Measurements from ENCODE around the gene SLC37A1. TPM values are rescaled to one million over a fixed set of nuclear protein-coding genes. Genes with fewer than 3 reads are reported as not detected.

The SLC37A1 gene
- total and polyA plus RNA-seq, 2 donors from 2014 or later = 3.4 to 21.8 TPM

- no peak for TF ChIP-seq CTCF (IDR thresholded peaks at IDR 0.05; ENCODE audit: borderline replicate concordance, extremely low read depth, insufficient read depth)
- FAIRE-seq = no peak
- intact Hi-C loops (cut with DNase I) = loop anchor here (10.0 kb wide), 1 partner anchor 217 kb away; no protein-coding TSS in a partner anchor
Observed at GRCh38 chr21:42598159-42598735, 84.6 kb downstream of the SLC37A1 start.

GRCh38 chr21:42599486-42599885 lies 85.8 kb downstream of the SLC37A1 start:
- Histone ChIP-seq H3K27me3 (ENCODE audit: control insufficient read depth, insufficient read depth, low read length) (no peaks in the 10 kb centered on the region), H3K9ac (ENCODE audit: low read length in 3 of 3) (no peak overlapping the region), H3K27ac (ENCODE audit: low read depth in 2 of 2, low read length in 2 of 2) (no peak overlapping the region), H3K36me3 (ENCODE audit: control insufficient read depth in 2 of 3, insufficient read depth in 3 of 3, low read length in 3 of 3) (peaks cover 0 to 6% (median 4%) of the 10 kb centered on the region in 3 donors), H3K4me3 (ENCODE audit: low read length in 3 of 3) (no peak overlapping the region), H3K4me1 (ENCODE audit: control insufficient read depth in 2 of 3, insufficient read depth in 2 of 3, low read depth in 1 of 3, low read length in 3 of 3) (no peaks in the 10 kb centered on the region), H3K9me3 (ENCODE audit: control insufficient read depth in 2 of 3, insufficient read depth in 1 of 3, low read length in 3 of 3) (peaks cover 0 to 6% (median 0%) of the 10 kb centered on the region in 3 donors)
- no peak for TF ChIP-seq CTCF (IDR thresholded peaks at IDR 0.05; ENCODE audit: borderline replicate concordance, extremely low read depth, insufficient read depth)
- FAIRE-seq (no peak), DNase-seq (peak in 2 of 5 donors; percentile 11 to 28)
- intact Hi-C loops (cut with DNase I) = loop anchor here (10.0 kb wide), 1 partner anchor 215 kb away; no protein-coding TSS in a partner anchor

More at GRCh38 chr21:42598159-42598735, 84.6 kb downstream of the SLC37A1 start:
- Histone ChIP-seq H3K27me3 (ENCODE audit: control insufficient read depth, insufficient read depth, low read length) (no peaks in the 10 kb centered on the region), H3K9ac (ENCODE audit: low read length in 3 of 3) (no peak overlapping the region), H3K9me3 (ENCODE audit: control insufficient read depth in 2 of 3, insufficient read depth in 1 of 3, low read length in 3 of 3) (peaks cover 0 to 6% (median 0%) of the 10 kb centered on the region in 3 donors), H3K4me3 (ENCODE audit: low read length in 3 of 3) (no peak overlapping the region), H3K4me1 (ENCODE audit: control insufficient read depth in 2 of 3, insufficient read depth in 2 of 3, low read depth in 1 of 3, low read length in 3 of 3) (peaks cover 0 to 3% (median 0%) of the 10 kb centered on the region in 3 donors), H3K36me3 (ENCODE audit: control insufficient read depth in 2 of 3, insufficient read depth in 3 of 3, low read length in 3 of 3) (peaks cover 0 to 6% (median 4%) of the 10 kb centered on the region in 3 donors), H3K27ac (ENCODE audit: low read depth in 2 of 2, low read length in 2 of 2) (no peak overlapping the region)
- peak in 2 of 5 donors; percentile 23 to 47 for DNase-seq

- H3K4me3 ChIP-seq (ENCODE audit: low read length in 3 of 3) = no peak overlapping the region
- H3K36me3 ChIP-seq (ENCODE audit: control insufficient read depth in 2 of 3, insufficient read depth in 3 of 3, low read length in 3 of 3) = peaks cover 0 to 6% (median 4%) of the 10 kb centered on the region in 3 donors
- no peaks in the 10 kb centered on the region for H3K4me1 ChIP-seq (ENCODE audit: control insufficient read depth in 2 of 3, insufficient read depth in 2 of 3, low read depth in 1 of 3, low read length in 3 of 3)
- DNase-seq (peak in 2 of 5 donors; percentile 14 to 32), FAIRE-seq (no peak)
- H3K27ac ChIP-seq (ENCODE audit: low read depth in 2 of 2, low read length in 2 of 2) = no peak overlapping the region
- H3K9me3 ChIP-seq (ENCODE audit: control insufficient read depth in 2 of 3, insufficient read depth in 1 of 3, low read length in 3 of 3) = peaks cover 0 to 6% (median 0%) of the 10 kb centered on the region in 3 donors
- H3K27me3 ChIP-seq (ENCODE audit: control insufficient read depth, insufficient read depth, low read length) = no peaks in the 10 kb centered on the region
- intact Hi-C loops (cut with DNase I) = loop anchor here (10.0 kb wide), 1 partner anchor 215 kb away; no protein-coding TSS in a partner anchor
- H3K9ac ChIP-seq (ENCODE audit: low read length in 3 of 3) = no peak overlapping the region
- no peak for TF ChIP-seq CTCF (IDR thresholded peaks at IDR 0.05; ENCODE audit: borderline replicate concordance, extremely low read depth, insufficient read depth)
Observed at GRCh38 chr21:42599962-42600361, 86.3 kb downstream of the SLC37A1 start.

All from kidney (tissue), 14 donors.